SKM-1 (cell line): ENCODE results near the gene DDX54.
A peak's percentile ranks its signal among the peaks of the same experiment; 100 is the strongest.

ENCODE experiments used
- DNase-seq: peaks from one replicate; lab custom pipeline; 2025; ENCODE audit not compliant: unreplicated experiment; lab: John Stamatoyannopoulos, UW

The DDX54 gene

GRCh38 chr12:113185180-113186032 lies at the start of gene DDX54, which contains the start of gene RITA1:
TSS of gene DDX54 (minus strand) at chr12:113185478. CDS start at chr12:113185451, 27 bp downstream.
TSS of gene RITA1 (plus strand) at chr12:113185721. CDS start at chr12:113186747, 1,026 bp downstream.
- DNase-seq, result peak; percentile 13

GRCh38 chr12:113234483-113234882 lies 49.2 kb upstream of the DDX54 start:
- DNase-seq, result no peak

GRCh38 chr12:113233967-113234366 lies 48.7 kb upstream of the DDX54 start:
- no peak for DNase-seq

- DNase-seq, result no peak
Observed at GRCh38 chr12:113232840-113233585, 47.7 kb upstream of the DDX54 start.

- DNase-seq, result no peak
Observed at GRCh38 chr12:113232089-113232839, 47.0 kb upstream of the DDX54 start.

GRCh38 chr12:113231235-113232088 lies 46.2 kb upstream of the DDX54 start:
- no peak for DNase-seq

- DNase-seq, result no peak
Observed at GRCh38 chr12:113230315-113231234, 45.3 kb upstream of the DDX54 start.

- DNase-seq, result no peak
Observed at GRCh38 chr12:113228394-113229028, 43.2 kb upstream of the DDX54 start.

- DNase-seq, result no peak
Observed at GRCh38 chr12:113227686-113228391, 42.6 kb upstream of the DDX54 start.

GRCh38 chr12:113226696-113227568 lies 41.7 kb upstream of the DDX54 start:
- no peak for DNase-seq

- DNase-seq, result no peak
Observed at GRCh38 chr12:113224955-113225354, 39.7 kb upstream of the DDX54 start.

GRCh38 chr12:113222730-113223531 lies 37.7 kb upstream of the DDX54 start:
- DNase-seq, result no peak

GRCh38 chr12:113221997-113222729 lies 36.9 kb upstream of the DDX54 start:
- no peak for DNase-seq

- peak; percentile 96 for DNase-seq
Observed at GRCh38 chr12:113221181-113221996, 36.1 kb upstream of the DDX54 start, which contains the start of gene TPCN1. TSS of gene TPCN1 (plus strand) at chr12:113221464. CDS start at chr12:113226853, 5,389 bp downstream.
